ENCODE measurements around the gene MROH8. TPM values are rescaled to one million over a fixed set of nuclear protein-coding genes. Genes with fewer than 3 reads are reported as not detected.

MROH8 gene
- total and polyA plus RNA-seq, 2 of the 13 experiments (the other 11 are each of a cell fraction or from before 2014, with no cell fraction given): 2.6 to 5.5 TPM

DNA sequence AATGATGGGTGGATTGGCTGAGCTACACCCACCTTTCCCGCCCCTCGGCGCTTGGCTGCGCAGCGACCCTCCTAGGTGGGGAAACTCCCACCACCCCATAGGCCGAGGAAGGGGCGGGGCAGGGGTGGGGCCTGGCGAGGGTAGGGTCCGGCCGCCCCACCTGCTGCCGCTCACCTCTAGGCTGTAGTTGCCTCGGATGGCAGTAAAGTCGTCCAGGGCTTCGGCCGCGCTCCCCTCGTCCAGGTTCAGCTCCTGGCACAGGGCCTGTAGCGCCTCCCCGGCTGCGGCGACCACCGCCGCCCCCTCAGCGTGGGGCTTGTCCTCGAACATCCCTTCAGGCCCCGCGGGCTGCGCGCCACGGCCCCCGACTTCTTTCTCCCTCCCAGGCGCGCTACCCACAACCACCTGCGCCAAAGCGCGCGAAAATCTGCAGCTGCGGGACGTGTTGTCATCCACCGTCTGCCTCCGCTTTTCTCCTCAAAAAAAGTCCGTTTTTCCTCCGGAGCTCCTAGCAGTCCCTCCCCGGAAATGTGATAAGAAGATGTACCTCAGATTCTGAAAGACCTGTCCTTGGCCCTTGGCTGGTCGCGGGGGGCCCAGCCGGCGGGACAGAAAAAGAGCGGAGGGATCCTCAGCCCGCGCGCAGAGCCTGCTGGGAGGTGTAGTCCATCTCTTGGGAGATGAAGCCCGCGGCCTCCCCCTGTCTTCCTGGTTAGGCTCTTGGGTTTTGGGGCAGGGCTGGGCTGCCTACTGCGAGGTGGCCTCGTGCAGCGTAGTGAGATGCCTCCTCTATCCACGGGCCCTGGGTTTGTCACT, 83.5 kb downstream of the MROH8 start, which contains the start of gene RBL1 (continued):
- TF ChIP-seq PRPF4 (IDR thresholded peaks at IDR 0.05; ENCODE audit: low read depth, low read length, poor library complexity, severe bottlenecking) (no peak), SMARCC2 (IDR thresholded peaks at IDR 0.05) (no peak), NCOA5 (CRISPR knock-in tag; IDR thresholded peaks at IDR 0.05) (no peak), FOXO1 (CRISPR knock-in tag; IDR thresholded peaks at IDR 0.05) (peak; percentile 74; the same call in 1 of the 2 replicates), NFE2L1 (CRISPR knock-in tag; IDR thresholded peaks at IDR 0.05; ENCODE audit: borderline replicate concordance) (no peak), ONECUT2 (CRISPR knock-in tag; IDR thresholded peaks at IDR 0.05) (0 out of 2 replicates have a peak, but pooled peaks have one; percentile 53), REXO4 (CRISPR knock-in tag; IDR thresholded peaks at IDR 0.05; ENCODE audit: borderline replicate concordance) (no peak), U2AF1 (optimal IDR thresholded peaks at IDR 0.05; ENCODE audit: low read depth, low read length) (peak; percentile 98), ZSCAN22 (CRISPR knock-in tag; IDR thresholded peaks at IDR 0.05) (peak; percentile 80; the same call in 1 of the 2 replicates), ZNF841 (CRISPR knock-in tag; IDR thresholded peaks at IDR 0.05; ENCODE audit: borderline replicate concordance) (peak; percentile 96), ZSCAN21 (CRISPR knock-in tag; IDR thresholded peaks at IDR 0.05; ENCODE audit: borderline replicate concordance) (peak; percentile 89), ZNF10 (CRISPR knock-in tag; IDR thresholded peaks at IDR 0.05; ENCODE audit: borderline replicate concordance, low read depth) (no peak), RARA (CRISPR knock-in tag; IDR thresholded peaks at IDR 0.05) (peak; percentile 57; the same call in 1 of the 2 replicates), BRCA1 (CRISPR knock-in tag; IDR thresholded peaks at IDR 0.05) (0 out of 2 replicates have a peak, but pooled peaks have one; percentile 91), AGO2 (optimal IDR thresholded peaks at IDR 0.05; ENCODE audit: low read depth, low read length) (peak; percentile 96), KLF16 (CRISPR knock-in tag; IDR thresholded peaks at IDR 0.05) (peak; percentile 17 to 98; a peak in 3 of 4 replicates), PHB2 (IDR thresholded peaks at IDR 0.05; ENCODE audit: partially characterized antibody) (no peak), ZNF446 (CRISPR knock-in tag; IDR thresholded peaks at IDR 0.05) (peak; percentile 98)
- TF ChIP-seq, protein P1, sequence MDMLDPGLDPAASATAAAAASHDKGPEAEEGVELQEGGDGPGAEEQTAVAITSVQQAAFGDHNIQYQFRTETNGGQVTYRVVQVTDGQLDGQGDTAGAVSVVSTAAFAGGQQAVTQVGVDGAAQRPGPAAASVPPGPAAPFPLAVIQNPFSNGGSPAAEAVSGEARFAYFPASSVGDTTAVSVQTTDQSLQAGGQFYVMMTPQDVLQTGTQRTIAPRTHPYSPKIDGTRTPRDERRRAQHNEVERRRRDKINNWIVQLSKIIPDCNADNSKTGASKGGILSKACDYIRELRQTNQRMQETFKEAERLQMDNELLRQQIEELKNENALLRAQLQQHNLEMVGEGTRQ (IDR thresholded peaks at IDR 0.05; ENCODE audit: low read depth, low read length): 0 out of 2 replicates have a peak, but pooled peaks have one; percentile 10
- TF ChIP-seq, protein P1 (CRISPR knock-in tag; IDR thresholded peaks at IDR 0.05; ENCODE audit: borderline replicate concordance): peak; percentile 71; the same call in 1 of the 2 replicates
- TF ChIP-seq, protein P2, sequence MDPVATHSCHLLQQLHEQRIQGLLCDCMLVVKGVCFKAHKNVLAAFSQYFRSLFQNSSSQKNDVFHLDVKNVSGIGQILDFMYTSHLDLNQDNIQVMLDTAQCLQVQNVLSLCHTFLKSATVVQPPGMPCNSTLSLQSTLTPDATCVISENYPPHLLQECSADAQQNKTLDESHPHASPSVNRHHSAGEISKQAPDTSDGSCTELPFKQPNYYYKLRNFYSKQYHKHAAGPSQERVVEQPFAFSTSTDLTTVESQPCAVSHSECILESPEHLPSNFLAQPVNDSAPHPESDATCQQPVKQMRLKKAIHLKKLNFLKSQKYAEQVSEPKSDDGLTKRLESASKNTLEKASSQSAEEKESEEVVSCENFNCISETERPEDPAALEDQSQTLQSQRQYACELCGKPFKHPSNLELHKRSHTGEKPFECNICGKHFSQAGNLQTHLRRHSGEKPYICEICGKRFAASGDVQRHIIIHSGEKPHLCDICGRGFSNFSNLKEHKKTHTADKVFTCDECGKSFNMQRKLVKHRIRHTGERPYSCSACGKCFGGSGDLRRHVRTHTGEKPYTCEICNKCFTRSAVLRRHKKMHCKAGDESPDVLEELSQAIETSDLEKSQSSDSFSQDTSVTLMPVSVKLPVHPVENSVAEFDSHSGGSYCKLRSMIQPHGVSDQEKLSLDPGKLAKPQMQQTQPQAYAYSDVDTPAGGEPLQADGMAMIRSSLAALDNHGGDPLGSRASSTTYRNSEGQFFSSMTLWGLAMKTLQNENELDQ (CRISPR knock-in tag; IDR thresholded peaks at IDR 0.05; ENCODE audit: borderline replicate concordance): peak; percentile 79
- TF ChIP-seq, protein P3, sequence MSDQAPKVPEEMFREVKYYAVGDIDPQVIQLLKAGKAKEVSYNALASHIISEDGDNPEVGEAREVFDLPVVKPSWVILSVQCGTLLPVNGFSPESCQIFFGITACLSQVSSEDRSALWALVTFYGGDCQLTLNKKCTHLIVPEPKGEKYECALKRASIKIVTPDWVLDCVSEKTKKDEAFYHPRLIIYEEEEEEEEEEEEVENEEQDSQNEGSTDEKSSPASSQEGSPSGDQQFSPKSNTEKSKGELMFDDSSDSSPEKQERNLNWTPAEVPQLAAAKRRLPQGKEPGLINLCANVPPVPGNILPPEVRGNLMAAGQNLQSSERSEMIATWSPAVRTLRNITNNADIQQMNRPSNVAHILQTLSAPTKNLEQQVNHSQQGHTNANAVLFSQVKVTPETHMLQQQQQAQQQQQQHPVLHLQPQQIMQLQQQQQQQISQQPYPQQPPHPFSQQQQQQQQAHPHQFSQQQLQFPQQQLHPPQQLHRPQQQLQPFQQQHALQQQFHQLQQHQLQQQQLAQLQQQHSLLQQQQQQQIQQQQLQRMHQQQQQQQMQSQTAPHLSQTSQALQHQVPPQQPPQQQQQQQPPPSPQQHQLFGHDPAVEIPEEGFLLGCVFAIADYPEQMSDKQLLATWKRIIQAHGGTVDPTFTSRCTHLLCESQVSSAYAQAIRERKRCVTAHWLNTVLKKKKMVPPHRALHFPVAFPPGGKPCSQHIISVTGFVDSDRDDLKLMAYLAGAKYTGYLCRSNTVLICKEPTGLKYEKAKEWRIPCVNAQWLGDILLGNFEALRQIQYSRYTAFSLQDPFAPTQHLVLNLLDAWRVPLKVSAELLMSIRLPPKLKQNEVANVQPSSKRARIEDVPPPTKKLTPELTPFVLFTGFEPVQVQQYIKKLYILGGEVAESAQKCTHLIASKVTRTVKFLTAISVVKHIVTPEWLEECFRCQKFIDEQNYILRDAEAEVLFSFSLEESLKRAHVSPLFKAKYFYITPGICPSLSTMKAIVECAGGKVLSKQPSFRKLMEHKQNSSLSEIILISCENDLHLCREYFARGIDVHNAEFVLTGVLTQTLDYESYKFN (CRISPR knock-in tag; conservative IDR thresholded peaks at IDR 0.05): peak; percentile 79

Data from HepG2 (cell line).